DOHH2 (cell line): ENCODE data around the gene ZNRF1.

Source experiments
- EZH2phosphoT487 ChIP-seq: fragments of 200-600 bp; sonication (generic); IDR thresholded peaks from 2 replicates; pipeline ENCODE4 v1.6.1; 2017; ENCODE audit warnings: borderline replicate concordance, mild to moderate bottlenecking, antibody characterized with exemption, low read length, moderate library complexity, mixed read lengths
- TF ChIP-seq, protein P1 (sequence below): fragments of 200-600 bp; sonication (generic); IDR thresholded peaks from one replicate; pipeline ENCODE4 v1.5.1; 2014; ENCODE audit warnings: antibody characterized with exemption, mild to moderate bottlenecking, low read depth, low read length; ENCODE audit not compliant: poor library complexity, severe bottlenecking

DNA sequence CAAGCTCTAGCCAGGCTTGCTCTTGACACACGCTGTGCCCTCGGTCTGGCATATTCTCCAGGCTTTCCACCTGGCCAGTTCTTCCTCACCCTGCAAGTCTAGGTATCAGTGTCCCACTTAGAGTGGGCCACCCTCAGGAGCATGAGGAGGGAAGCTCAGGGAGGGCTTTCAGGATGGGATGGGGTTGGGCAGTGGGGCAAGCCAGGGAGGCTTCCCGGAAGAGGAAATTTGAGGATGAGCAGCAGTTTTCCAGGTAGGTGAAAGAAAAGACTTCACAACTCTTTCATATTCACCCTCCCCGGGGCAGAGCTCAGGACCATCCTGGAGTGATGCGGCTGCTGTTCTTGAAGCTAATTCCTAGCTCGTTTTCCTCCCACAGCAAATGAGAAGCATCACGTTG, 132.3 kb downstream of the ZNRF1 start:
- TF ChIP-seq, protein P1, sequence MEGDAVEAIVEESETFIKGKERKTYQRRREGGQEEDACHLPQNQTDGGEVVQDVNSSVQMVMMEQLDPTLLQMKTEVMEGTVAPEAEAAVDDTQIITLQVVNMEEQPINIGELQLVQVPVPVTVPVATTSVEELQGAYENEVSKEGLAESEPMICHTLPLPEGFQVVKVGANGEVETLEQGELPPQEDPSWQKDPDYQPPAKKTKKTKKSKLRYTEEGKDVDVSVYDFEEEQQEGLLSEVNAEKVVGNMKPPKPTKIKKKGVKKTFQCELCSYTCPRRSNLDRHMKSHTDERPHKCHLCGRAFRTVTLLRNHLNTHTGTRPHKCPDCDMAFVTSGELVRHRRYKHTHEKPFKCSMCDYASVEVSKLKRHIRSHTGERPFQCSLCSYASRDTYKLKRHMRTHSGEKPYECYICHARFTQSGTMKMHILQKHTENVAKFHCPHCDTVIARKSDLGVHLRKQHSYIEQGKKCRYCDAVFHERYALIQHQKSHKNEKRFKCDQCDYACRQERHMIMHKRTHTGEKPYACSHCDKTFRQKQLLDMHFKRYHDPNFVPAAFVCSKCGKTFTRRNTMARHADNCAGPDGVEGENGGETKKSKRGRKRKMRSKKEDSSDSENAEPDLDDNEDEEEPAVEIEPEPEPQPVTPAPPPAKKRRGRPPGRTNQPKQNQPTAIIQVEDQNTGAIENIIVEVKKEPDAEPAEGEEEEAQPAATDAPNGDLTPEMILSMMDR, result no peak
- TF ChIP-seq EZH2phosphoT487, result no peak
